ENCODE measurements around the gene ELF3.

The ELF3 gene

GRCh38 chr1:202036595-202037387 is 26.4 kb downstream of the ELF3 start:
- DNase-seq (ENCODE audit: low read depth, low spot score): no peak
- ChIA-PET CTCF (interaction anchor here (1.0 to 1.2 kb wide), 2 partner anchors 13 to 37 kb away, joined by 3 read pairs; no protein-coding TSS in a partner anchor), POLR2A (no interaction called here)

GRCh38 chr1:202037706-202038296 is 27.4 kb downstream of the ELF3 start:
- CTCF ChIA-PET: interaction anchor here (0.9 kb wide), 1 partner anchor 11 kb away, joined by 3 read pairs; no protein-coding TSS in a partner anchor
- POLR2A ChIA-PET: no interaction called here
- DNase-seq (ENCODE audit: low read depth, low spot score): no peak

More at GRCh38 chr1:202036595-202037387, 26.4 kb downstream of the ELF3 start:
- TF ChIP-seq CTCF (IDR thresholded peaks at IDR 0.05; ENCODE audit: insufficient read depth, low read length, missing control alignments): no peak
- no peak overlapping the region for H3K4me3 ChIP-seq (ENCODE audit: low read depth, low read length)

GRCh38 chr1:202038688-202039346 is 28.4 kb downstream of the ELF3 start:
- POLR2A ChIA-PET: no interaction called here
- H3K4me3 ChIP-seq (ENCODE audit: low read depth, low read length): no peak overlapping the region
- TF ChIP-seq CTCF (IDR thresholded peaks at IDR 0.05; ENCODE audit: insufficient read depth, low read length, missing control alignments): no peak
- CTCF ChIA-PET: interaction anchor here (0.9 to 1.1 kb wide), 2 partner anchors 10 to 28 kb away, joined by 3 read pairs; partner anchors contain the start of gene ELF3
- DNase-seq (ENCODE audit: low read depth, low spot score): no peak

More at GRCh38 chr1:202037706-202038296, 27.4 kb downstream of the ELF3 start:
- no peak for TF ChIP-seq CTCF (IDR thresholded peaks at IDR 0.05; ENCODE audit: insufficient read depth, low read length, missing control alignments)
- no peak overlapping the region for H3K4me3 ChIP-seq (ENCODE audit: low read depth, low read length)

- ChIA-PET POLR2A (no interaction called here), CTCF (no interaction called here)
- DNase-seq (ENCODE audit: low read depth, low spot score): no peak
- no peak overlapping the region for H3K4me3 ChIP-seq (ENCODE audit: low read depth, low read length)
- TF ChIP-seq CTCF (IDR thresholded peaks at IDR 0.05; ENCODE audit: insufficient read depth, low read length, missing control alignments): no peak
Observed at GRCh38 chr1:202045705-202046104, 35.3 kb downstream of the ELF3 start.

- DNase-seq (ENCODE audit: low read depth, low spot score): no peak
- H3K4me3 ChIP-seq (ENCODE audit: low read depth, low read length): no peak overlapping the region
- POLR2A ChIA-PET: no interaction called here
- no peak for TF ChIP-seq CTCF (IDR thresholded peaks at IDR 0.05; ENCODE audit: insufficient read depth, low read length, missing control alignments)
- CTCF ChIA-PET: no interaction called here
Observed at GRCh38 chr1:202046227-202046626, 35.8 kb downstream of the ELF3 start.

All from AG04449 (cell line).